HEK293 (cell line): ENCODE results near the gene PLEKHA3.

ENCODE experiments used
- BCL11A ChIP-seq: fragments of 450-650 bp; formaldehyde crosslinking; IDR thresholded peaks from 2 replicates; pipeline ENCODE4 v1.5.1; 2016; ENCODE audit warnings: low read depth, missing biosample characterization, missing genetic modification characterization
- GLIS2 ChIP-seq: fragments of 450-650 bp; formaldehyde crosslinking; IDR thresholded peaks from 2 replicates; pipeline ENCODE4 v1.5.1; 2016; ENCODE audit warnings: missing biosample characterization, missing genetic modification characterization
- KLF1 ChIP-seq: fragments of 450-650 bp; formaldehyde crosslinking; IDR thresholded peaks from 2 replicates; pipeline ENCODE4 v1.5.1; 2016; ENCODE audit warnings: missing biosample characterization, missing genetic modification characterization
- SCRT1 ChIP-seq: fragments of 450-650 bp; formaldehyde crosslinking; IDR thresholded peaks from 2 replicates; pipeline ENCODE4 v1.5.1; 2016; ENCODE audit warnings: missing biosample characterization, missing genetic modification characterization, borderline replicate concordance
- SP7 ChIP-seq: fragments of 450-650 bp; formaldehyde crosslinking; IDR thresholded peaks from 2 replicates; pipeline ENCODE4 v1.5.1; 2016; ENCODE audit warnings: missing biosample characterization, missing genetic modification characterization
- TCF7L2 ChIP-seq: IDR thresholded peaks from 2 replicates; pipeline ENCODE4 v1.6.1; 2011; ENCODE audit warnings: low read depth, mild to moderate bottlenecking, inconsistent platforms, low read length, moderate library complexity, borderline replicate concordance
- ZBTB21 ChIP-seq: fragments of 450-650 bp; formaldehyde crosslinking; IDR thresholded peaks from 2 replicates; pipeline ENCODE4 v1.5.1; 2017; ENCODE audit warnings: missing biosample characterization, missing genetic modification characterization
- ZFP37 ChIP-seq: fragments of 450-650 bp; formaldehyde crosslinking; IDR thresholded peaks from 2 replicates; pipeline ENCODE4 v1.5.1; 2016; ENCODE audit warnings: missing biosample characterization, missing genetic modification characterization
- ZFP69B ChIP-seq: fragments of 450-650 bp; formaldehyde crosslinking; IDR thresholded peaks from 2 replicates; pipeline ENCODE4 v1.5.1; 2016; ENCODE audit warnings: missing biosample characterization, missing genetic modification characterization
- ZNF132 ChIP-seq: fragments of 450-650 bp; formaldehyde crosslinking; IDR thresholded peaks from 2 replicates; pipeline ENCODE4 v1.5.1; 2017; ENCODE audit warnings: missing biosample characterization, missing genetic modification characterization, borderline replicate concordance
- ZNF223 ChIP-seq: fragments of 450-650 bp; formaldehyde crosslinking; IDR thresholded peaks from 2 replicates; pipeline ENCODE4 v1.5.1; 2016; ENCODE audit warnings: missing biosample characterization, missing genetic modification characterization
- ZNF423 ChIP-seq: fragments of 450-650 bp; formaldehyde crosslinking; IDR thresholded peaks from 2 replicates; pipeline ENCODE4 v1.5.1; 2016; ENCODE audit warnings: missing biosample characterization, missing genetic modification characterization
- ZNF48 ChIP-seq: fragments of 450-650 bp; formaldehyde crosslinking; IDR thresholded peaks from 2 replicates; pipeline ENCODE4 v1.5.1; 2016; ENCODE audit warnings: missing biosample characterization, missing genetic modification characterization
- ZNF530 ChIP-seq: fragments of 450-650 bp; formaldehyde crosslinking; IDR thresholded peaks from 2 replicates; pipeline ENCODE4 v1.5.1; 2016; ENCODE audit warnings: low read depth, missing biosample characterization, missing genetic modification characterization
- ZNF792 ChIP-seq: fragments of 450-650 bp; formaldehyde crosslinking; IDR thresholded peaks from 2 replicates; pipeline ENCODE4 v1.5.1; 2016; ENCODE audit warnings: missing biosample characterization, missing genetic modification characterization
- ZNF843 ChIP-seq: fragments of 450-650 bp; formaldehyde crosslinking; IDR thresholded peaks from 2 replicates; pipeline ENCODE4 v1.5.1; 2016; ENCODE audit warnings: missing biosample characterization, missing genetic modification characterization
- TF ChIP-seq, protein P1 (sequence below): fragments of 450-650 bp; formaldehyde crosslinking; IDR thresholded peaks from 2 replicates; pipeline ENCODE4 v1.5.1; 2016; ENCODE audit warnings: missing biosample characterization, missing genetic modification characterization
- TF ChIP-seq, protein P2 (sequence below): fragments of 450-650 bp; formaldehyde crosslinking; IDR thresholded peaks from 2 replicates; pipeline ENCODE4; 2016; ENCODE audit warnings: missing biosample characterization, missing genetic modification characterization
- TF ChIP-seq, protein P3 (sequence below): fragments of 450-650 bp; formaldehyde crosslinking; IDR thresholded peaks from 2 replicates; pipeline ENCODE4 v1.5.1; 2016; ENCODE audit warnings: missing biosample characterization, missing genetic modification characterization, borderline replicate concordance
- TF ChIP-seq, protein P4 (sequence below): fragments of 450-650 bp; formaldehyde crosslinking; IDR thresholded peaks from 2 replicates; pipeline ENCODE4 v1.5.1; 2017; ENCODE audit warnings: missing biosample characterization, missing genetic modification characterization
- TF ChIP-seq, protein P5 (sequence below): sonication (generic); formaldehyde crosslinking; IDR thresholded peaks from 2 replicates; pipeline ENCODE4 v1.8.1; 2022; ENCODE audit warnings: mild to moderate bottlenecking, moderate library complexity, missing genetic modification reagents
- TF ChIP-seq, protein P6 (sequence below): fragments of 450-650 bp; formaldehyde crosslinking; IDR thresholded peaks from 2 replicates; pipeline ENCODE4 v1.5.1; 2016; ENCODE audit warnings: missing biosample characterization, missing genetic modification characterization
- TF ChIP-seq, protein P7 (sequence below): fragments of 450-650 bp; formaldehyde crosslinking; IDR thresholded peaks from 2 replicates; pipeline ENCODE4 v1.5.1; 2017; ENCODE audit warnings: missing biosample characterization, missing genetic modification characterization

The PLEKHA3 gene

DNA sequence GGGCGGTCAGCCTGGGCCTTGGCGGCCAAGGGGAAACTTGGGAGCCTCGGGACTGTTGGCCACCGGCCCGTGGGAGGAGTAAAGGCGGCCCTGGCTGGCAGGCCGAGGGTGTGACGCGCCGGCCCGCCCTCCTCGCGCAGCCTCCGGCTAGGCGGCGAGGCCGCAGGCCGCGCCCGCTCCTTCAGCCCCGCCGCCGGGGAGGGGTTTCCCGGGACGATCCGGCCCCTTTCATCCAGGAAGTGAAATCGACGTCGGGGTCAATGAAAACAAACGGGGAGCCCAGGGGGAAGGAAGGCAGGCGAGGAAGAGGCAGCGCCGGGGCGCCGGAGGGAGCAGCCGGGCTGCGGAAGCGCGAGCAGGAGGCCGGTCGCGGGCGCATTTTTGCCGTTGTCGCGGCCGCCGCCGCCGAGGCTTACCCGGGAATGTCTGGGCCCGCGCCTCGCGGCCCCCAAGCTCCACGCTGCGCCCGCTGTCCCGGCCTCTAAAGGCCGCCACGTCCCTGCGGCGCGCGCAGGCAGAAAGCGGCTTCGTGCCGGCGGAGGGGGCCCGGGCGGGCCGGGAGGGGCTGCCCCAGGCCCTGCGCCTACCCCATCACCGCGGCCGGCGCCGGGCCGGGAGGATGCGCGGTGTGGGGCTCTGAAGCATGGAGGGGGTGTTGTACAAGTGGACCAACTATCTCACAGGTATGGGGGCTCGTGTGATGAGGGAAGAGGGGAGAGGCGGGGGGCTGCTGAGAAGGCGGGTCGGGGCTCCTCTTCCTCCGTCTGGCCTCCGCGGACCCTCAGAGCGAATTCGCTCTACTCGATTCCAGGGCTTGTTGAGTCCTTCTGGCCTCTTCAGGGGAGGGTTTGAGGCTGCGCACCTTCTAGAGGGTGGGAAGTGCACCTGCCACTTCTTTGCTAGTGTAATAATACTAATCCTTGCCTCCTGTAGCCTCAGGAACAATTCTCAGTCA lies at the start of gene PLEKHA3 (continued):
- TF ChIP-seq, protein P1, sequence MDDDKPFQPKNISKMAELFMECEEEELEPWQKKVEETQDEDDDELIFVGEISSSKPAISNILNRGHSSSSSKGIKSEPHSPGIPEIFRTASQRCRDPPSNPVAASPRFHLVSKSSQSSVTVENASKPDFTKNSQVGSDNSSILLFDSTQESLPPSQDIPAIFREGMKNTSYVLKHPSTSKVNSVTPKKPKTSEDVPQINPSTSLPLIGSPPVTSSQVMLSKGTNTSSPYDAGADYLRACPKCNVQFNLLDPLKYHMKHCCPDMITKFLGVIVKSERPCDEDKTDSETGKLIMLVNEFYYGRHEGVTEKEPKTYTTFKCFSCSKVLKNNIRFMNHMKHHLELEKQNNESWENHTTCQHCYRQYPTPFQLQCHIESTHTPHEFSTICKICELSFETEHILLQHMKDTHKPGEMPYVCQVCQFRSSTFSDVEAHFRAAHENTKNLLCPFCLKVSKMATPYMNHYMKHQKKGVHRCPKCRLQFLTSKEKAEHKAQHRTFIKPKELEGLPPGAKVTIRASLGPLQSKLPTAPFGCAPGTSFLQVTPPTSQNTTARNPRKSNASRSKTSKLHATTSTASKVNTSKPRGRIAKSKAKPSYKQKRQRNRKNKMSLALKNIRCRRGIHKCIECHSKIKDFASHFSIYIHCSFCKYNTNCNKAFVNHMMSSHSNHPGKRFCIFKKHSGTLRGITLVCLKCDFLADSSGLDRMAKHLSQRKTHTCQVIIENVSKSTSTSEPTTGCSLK (tag by site-specific recombination) = no peak
- no peak for TF ChIP-seq ZNF843 (tag by site-specific recombination)
- TF ChIP-seq, protein P2, sequence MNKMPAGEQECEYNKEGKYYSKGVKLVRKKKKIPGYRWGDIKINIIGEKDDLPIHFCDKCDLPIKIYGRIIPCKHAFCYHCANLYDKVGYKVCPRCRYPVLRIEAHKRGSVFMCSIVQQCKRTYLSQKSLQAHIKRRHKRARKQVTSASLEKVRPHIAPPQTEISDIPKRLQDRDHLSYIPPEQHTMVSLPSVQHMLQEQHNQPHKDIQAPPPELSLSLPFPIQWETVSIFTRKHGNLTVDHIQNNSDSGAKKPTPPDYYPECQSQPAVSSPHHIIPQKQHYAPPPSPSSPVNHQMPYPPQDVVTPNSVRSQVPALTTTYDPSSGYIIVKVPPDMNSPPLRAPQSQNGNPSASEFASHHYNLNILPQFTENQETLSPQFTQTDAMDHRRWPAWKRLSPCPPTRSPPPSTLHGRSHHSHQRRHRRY = no peak
- TF ChIP-seq SP7 (tag by site-specific recombination) = no peak
- no peak for TF ChIP-seq ZNF423
- TF ChIP-seq TCF7L2 = no peak
- TF ChIP-seq, protein P3, sequence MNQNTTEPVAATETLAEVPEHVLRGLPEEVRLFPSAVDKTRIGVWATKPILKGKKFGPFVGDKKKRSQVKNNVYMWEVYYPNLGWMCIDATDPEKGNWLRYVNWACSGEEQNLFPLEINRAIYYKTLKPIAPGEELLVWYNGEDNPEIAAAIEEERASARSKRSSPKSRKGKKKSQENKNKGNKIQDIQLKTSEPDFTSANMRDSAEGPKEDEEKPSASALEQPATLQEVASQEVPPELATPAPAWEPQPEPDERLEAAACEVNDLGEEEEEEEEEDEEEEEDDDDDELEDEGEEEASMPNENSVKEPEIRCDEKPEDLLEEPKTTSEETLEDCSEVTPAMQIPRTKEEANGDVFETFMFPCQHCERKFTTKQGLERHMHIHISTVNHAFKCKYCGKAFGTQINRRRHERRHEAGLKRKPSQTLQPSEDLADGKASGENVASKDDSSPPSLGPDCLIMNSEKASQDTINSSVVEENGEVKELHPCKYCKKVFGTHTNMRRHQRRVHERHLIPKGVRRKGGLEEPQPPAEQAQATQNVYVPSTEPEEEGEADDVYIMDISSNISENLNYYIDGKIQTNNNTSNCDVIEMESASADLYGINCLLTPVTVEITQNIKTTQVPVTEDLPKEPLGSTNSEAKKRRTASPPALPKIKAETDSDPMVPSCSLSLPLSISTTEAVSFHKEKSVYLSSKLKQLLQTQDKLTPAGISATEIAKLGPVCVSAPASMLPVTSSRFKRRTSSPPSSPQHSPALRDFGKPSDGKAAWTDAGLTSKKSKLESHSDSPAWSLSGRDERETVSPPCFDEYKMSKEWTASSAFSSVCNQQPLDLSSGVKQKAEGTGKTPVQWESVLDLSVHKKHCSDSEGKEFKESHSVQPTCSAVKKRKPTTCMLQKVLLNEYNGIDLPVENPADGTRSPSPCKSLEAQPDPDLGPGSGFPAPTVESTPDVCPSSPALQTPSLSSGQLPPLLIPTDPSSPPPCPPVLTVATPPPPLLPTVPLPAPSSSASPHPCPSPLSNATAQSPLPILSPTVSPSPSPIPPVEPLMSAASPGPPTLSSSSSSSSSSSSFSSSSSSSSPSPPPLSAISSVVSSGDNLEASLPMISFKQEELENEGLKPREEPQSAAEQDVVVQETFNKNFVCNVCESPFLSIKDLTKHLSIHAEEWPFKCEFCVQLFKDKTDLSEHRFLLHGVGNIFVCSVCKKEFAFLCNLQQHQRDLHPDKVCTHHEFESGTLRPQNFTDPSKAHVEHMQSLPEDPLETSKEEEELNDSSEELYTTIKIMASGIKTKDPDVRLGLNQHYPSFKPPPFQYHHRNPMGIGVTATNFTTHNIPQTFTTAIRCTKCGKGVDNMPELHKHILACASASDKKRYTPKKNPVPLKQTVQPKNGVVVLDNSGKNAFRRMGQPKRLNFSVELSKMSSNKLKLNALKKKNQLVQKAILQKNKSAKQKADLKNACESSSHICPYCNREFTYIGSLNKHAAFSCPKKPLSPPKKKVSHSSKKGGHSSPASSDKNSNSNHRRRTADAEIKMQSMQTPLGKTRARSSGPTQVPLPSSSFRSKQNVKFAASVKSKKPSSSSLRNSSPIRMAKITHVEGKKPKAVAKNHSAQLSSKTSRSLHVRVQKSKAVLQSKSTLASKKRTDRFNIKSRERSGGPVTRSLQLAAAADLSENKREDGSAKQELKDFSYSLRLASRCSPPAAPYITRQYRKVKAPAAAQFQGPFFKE (tag by site-specific recombination) = no peak
- TF ChIP-seq ZFP69B = no peak
- TF ChIP-seq KLF1 (tag by site-specific recombination) = peak; percentile 33; the same call in 1 of the 2 replicates
- TF ChIP-seq SCRT1 (tag by site-specific recombination) = no peak
- TF ChIP-seq ZNF48 (tag by site-specific recombination) = no peak
- no peak for TF ChIP-seq ZBTB21 (tag by site-specific recombination)
- peak; percentile 33; the same call in 1 of the 2 replicates for TF ChIP-seq GLIS2 (tag by site-specific recombination)
- no peak for TF ChIP-seq ZFP37
- TF ChIP-seq, protein P4, sequence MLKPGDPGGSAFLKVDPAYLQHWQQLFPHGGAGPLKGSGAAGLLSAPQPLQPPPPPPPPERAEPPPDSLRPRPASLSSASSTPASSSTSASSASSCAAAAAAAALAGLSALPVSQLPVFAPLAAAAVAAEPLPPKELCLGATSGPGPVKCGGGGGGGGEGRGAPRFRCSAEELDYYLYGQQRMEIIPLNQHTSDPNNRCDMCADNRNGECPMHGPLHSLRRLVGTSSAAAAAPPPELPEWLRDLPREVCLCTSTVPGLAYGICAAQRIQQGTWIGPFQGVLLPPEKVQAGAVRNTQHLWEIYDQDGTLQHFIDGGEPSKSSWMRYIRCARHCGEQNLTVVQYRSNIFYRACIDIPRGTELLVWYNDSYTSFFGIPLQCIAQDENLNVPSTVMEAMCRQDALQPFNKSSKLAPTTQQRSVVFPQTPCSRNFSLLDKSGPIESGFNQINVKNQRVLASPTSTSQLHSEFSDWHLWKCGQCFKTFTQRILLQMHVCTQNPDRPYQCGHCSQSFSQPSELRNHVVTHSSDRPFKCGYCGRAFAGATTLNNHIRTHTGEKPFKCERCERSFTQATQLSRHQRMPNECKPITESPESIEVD (tag by site-specific recombination) = no peak
- no peak for TF ChIP-seq ZNF132 (tag by site-specific recombination)
- TF ChIP-seq, protein P5, sequence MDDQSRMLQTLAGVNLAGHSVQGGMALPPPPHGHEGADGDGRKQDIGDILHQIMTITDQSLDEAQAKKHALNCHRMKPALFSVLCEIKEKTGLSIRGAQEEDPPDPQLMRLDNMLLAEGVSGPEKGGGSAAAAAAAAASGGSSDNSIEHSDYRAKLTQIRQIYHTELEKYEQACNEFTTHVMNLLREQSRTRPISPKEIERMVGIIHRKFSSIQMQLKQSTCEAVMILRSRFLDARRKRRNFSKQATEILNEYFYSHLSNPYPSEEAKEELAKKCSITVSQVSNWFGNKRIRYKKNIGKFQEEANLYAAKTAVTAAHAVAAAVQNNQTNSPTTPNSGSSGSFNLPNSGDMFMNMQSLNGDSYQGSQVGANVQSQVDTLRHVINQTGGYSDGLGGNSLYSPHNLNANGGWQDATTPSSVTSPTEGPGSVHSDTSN = no peak
- TF ChIP-seq, protein P6, sequence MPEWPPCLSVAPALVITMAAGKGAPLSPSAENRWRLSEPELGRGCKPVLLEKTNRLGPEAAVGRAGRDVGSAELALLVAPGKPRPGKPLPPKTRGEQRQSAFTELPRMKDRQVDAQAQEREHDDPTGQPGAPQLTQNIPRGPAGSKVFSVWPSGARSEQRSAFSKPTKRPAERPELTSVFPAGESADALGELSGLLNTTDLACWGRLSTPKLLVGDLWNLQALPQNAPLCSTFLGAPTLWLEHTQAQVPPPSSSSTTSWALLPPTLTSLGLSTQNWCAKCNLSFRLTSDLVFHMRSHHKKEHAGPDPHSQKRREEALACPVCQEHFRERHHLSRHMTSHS (tag by site-specific recombination) = no peak
- no peak for TF ChIP-seq ZNF223
- no peak for TF ChIP-seq ZNF530
- no peak for TF ChIP-seq ZNF792
- TF ChIP-seq, protein P7, sequence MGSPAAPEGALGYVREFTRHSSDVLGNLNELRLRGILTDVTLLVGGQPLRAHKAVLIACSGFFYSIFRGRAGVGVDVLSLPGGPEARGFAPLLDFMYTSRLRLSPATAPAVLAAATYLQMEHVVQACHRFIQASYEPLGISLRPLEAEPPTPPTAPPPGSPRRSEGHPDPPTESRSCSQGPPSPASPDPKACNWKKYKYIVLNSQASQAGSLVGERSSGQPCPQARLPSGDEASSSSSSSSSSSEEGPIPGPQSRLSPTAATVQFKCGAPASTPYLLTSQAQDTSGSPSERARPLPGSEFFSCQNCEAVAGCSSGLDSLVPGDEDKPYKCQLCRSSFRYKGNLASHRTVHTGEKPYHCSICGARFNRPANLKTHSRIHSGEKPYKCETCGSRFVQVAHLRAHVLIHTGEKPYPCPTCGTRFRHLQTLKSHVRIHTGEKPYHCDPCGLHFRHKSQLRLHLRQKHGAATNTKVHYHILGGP (tag by site-specific recombination) = no peak
- no peak for TF ChIP-seq BCL11A (tag by site-specific recombination)
